Stimulated activated CD4-positive, alpha-beta T cell treated with anti-CD3 and anti-CD28 coated beads, Interleukin-15, amount 100 ng/mL, for 24 hours (primary cell): ENCODE data around the gene NFYC.

Experiments
- DNase-seq: peaks from one replicate; pipeline ENCODE4 v3.0.0-alpha.2; 2020

The NFYC gene

DNA sequence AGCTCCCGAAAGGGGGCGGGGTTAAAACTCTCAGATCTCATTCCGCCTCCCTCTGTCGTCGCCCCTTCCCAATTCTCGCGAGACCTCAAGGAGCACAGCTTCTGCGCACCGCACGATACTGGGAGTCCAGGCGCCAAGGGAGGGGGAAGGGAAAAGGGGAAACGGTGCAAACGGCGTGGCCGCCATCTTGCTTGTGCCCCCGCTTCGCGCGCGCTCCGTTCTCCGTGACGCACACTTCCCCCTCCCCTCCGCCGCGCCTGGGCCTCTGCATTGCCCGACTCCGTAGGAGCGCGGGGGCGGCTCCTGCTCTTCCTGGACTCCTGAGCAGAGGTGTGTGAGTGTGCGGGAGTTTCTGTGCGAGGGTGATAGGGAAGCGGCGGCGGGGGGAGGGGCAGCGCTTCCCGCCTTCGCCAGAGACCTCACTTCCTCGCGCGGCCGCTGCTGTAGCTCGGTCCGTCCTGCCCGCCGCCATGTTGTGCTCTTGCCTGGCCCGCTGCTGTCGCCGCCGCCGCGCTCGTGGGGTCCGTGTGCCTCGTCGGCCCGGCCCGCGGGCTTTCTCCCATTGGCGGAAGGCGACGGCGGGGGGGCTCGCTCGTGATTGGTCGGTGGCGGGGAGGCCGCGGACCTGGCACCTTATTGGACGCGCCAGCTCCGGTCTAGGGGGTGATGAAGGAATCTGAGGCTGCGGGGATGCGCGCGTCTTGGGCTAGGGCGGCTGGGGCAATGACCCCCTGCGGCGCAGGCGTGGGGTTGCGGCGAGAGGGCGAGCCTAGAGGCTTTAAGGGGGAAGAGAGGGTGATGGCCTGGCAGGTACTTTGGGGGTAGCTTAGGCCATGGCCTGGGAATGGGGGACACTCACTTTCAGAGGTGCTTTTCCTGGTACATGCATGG, at the start of gene NFYC:
Gene NFYC, plus strand, starts transcription at position 167 of the 891 bp plus-strand sequence. CDS start 47,140 bp downstream, outside the sequence.
- DNase-seq = peak; percentile 97

- DNase-seq = no peak
These were observed 46.3 kb upstream of the NFYC start for GRCh38 chr1:40645118-40645680.

DNA sequence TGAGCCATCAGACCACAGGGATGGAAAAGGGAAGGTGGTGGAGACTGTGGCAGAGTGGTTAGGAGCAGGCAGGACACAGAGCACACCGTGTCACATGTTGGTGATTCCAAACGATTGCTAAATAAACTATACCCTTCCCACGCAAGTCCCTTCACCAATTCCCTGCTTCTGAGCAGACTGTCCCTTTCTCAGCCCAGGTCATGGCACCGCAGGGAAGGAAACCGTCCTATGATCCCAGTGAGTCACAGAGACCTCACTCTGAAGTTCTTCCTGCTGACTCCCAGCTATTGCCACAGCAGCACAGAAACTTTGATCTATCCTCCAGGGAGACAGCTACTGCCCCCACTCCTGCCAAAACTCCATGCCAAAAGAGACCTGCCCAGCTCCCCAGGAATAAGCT, 45.2 kb upstream of the NFYC start:
- DNase-seq = no peak

GRCh38 chr1:40648200-40648599, 43.3 kb upstream of the NFYC start:
- no peak for DNase-seq

- no peak for DNase-seq
These were observed 42.4 kb upstream of the NFYC start for GRCh38 chr1:40648928-40649591.

DNA sequence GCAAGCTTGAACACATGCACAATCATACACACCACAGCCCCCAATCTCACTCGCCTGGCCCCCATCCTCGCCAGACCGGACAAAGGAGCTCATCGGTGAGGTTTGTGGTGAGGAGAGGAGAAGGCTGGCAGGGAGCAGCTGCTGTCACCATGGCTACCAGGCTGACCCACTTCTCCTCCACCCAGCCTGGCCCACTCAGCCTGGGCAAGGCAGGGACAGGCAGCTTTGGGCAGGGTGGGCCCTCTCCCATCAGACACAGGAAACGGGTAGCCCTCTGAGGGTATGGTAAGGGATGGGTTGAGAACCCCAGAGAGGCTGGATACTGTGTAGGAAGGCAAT, 41.9 kb upstream of the NFYC start:
- DNase-seq = no peak

DNA sequence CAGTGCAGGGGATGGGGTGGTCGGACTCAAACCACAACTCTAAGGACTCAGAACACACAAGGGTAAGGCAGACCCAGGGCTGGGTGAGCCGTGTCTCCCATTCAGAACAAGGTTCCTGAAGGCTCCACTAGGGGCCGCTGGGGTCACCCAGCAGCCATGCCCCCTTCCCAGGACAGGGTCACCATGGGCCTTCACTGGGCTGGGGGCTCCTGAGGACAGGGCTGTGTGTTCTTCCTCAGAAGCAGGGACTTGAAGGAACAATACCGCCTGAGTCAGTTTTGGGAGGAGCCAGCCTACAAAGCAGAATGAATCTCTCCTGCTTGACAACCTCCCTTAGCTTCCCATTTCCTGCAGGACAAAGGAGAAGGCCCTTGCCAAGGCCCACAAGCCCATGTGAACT, 41.4 kb upstream of the NFYC start:
- peak; percentile 22 for DNase-seq

DNA sequence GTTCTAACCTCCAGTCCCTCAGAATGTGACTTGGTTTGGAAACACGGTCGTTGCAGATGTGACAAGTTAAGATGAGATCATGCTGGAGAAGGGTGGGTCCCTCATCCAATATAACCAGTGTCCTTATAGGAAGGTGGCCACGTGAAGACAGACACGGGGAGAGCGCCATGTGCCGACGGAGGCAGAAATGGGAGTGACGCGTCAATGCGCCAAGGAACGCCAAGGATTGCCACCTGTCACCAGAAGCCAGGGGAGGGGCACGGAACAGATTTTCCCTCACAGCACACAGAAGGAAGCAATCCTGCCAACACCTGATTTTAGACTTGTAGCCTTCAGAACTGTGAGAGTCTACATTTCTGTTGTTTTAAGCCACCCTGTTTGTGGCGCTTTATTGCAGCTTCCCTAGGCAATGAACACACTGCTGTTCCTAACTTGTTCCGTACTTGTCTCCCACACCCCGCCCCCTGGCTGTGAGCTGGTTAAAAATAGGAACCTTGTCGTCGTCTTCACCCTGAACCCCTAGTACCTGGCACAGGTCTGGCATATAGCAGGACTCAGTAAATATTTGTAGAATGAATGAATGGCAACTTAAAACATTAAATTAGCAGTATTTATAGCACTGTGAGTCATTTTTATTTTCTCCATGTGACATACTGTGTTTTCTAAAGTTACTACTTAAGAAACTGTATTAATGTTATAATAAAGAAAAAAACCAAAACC, 40.2 kb upstream of the NFYC start:
- DNase-seq = no peak

- DNase-seq = no peak
These were observed 39.0 kb upstream of the NFYC start for GRCh38 chr1:40652468-40652867.

DNA sequence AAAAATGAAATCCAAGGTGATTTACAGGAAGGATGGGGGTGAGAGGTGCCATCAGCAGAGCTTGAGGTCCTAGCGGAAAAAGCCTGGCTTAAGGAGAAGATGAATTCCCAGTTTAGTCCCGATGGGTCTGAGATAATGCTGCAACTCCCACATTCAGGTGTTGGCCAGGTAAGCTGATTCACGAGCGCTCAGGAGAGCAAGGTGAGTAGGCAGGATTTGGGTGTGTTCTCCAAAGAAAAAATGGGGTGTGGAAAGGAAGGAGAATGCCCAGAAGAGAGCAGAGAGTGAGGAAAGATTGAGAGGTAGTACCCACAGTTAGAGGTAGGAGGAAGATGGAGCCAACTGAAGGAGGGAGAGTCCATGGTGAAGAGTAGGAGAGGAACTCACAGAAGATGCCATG, 38.5 kb upstream of the NFYC start:
- no peak for DNase-seq

- no peak for DNase-seq
These were observed 37.5 kb upstream of the NFYC start for GRCh38 chr1:40653851-40654537.

GRCh38 chr1:40657046-40657445, 34.5 kb upstream of the NFYC start:
- DNase-seq = no peak

GRCh38 chr1:40658751-40659648, 32.5 kb upstream of the NFYC start:
- DNase-seq = no peak

DNA sequence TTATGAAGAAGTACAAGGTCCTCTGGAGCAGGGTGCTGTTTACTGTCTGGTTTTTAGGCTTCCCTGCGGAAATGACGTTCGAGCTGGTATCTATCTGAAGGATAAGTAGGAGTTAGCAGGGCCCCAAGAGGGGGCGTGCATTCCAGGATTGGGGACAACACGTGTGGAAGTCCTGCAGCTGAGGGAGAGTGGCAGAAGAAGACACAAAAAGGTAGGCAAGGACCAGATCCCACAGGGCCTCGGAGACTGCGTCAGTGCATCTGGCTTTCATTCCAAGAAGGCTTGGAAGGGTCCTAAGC, 31.9 kb upstream of the NFYC start:
- DNase-seq = no peak

GRCh38 chr1:40661678-40662077, 29.8 kb upstream of the NFYC start:
- no peak for DNase-seq

GRCh38 chr1:40662151-40662550, 29.4 kb upstream of the NFYC start:
- DNase-seq = no peak

DNA sequence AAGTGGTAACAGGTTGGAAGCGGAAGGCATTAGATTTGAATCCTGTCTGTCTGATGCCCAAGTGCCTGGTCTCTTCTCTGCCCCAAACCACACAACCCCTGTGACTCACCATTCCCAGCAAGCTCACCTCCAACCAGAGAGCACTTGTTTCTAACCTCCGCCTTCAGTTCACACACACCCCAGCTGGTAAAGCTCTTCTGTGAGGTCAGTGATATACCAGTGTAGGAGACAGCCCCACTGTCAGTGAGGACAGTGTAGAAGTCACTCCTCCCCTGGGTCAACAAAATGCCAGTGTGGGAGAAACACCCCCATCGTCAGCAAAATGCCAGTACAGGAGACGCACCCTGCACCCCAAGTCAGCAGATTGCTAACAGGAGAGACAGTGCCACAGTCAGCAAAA, 28.6 kb upstream of the NFYC start:
- DNase-seq = peak; percentile 46

DNA sequence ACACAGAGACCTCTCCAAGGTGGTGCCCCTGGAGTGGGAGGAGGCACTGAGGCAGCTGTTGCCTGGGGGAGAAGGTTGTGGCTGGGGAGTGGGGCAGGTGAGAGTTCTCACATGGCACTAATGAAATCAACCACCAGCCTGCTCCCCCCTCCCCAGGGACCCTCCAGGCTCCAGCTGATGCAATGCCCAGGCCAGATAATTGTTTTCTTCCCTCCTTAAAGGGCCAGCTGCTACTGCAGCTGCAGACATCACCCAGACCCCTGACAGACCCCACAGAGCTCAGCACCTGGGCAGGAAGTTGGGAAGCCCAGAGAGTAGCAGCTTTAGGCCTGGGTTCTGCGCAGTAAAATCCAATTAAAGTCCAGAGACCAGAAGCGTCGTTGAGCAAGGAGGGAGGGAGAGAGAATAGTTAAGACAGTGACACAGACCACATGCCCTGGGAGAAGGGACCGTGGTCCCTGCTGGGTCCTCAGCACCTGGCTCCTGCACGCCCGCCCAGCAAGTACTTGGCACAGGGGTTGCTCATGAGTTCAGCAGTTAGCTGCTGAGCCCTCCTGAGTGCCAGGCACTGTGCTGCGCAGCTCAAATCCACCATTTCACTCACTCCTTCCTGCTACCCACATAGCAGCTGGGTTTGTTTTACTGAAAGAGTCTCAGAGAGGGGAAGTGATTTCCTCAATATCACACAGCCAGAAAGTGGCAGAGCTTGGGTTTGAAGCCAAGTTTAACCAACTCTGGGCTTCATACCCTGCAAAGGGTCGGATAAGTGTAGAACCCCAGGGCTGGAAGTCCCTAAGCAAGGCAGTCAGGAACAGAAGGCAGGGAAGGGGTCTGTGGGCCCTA, 28.0 kb upstream of the NFYC start:
- DNase-seq = no peak

GRCh38 chr1:40664167-40664537, 27.4 kb upstream of the NFYC start:
- DNase-seq = no peak

DNA sequence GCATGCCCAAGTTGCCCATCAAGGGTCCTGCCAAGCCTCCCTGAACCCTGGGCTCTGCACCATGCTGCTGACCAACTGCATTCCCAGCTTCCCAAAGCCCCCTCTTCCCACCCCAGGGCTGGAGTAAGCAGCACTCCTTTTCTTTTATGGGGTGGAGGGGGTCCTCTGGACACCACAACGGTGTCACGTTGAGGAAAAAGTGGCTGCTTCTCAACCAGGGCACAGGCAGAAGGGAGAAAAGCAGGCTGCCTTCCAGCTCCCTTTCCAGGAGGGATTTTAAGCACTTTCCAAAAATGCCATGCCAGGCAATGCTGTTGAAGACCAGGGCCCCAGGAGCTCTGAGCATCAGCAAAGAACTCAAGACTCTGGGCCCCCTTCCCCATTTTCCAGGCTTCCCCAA, 26.7 kb upstream of the NFYC start:
- DNase-seq = no peak
